K562 (cell line): ENCODE measurements around the gene KIF18B.

Experiments used
- CEBPZ ChIP-seq: fragments of 150-350 bp; IDR thresholded peaks from 2 replicates; pipeline ENCODE4 v1.6.1; 2014; ENCODE audit warnings: low read depth, mild to moderate bottlenecking, low read length, borderline replicate concordance
- CUX1 ChIP-seq: fragments of 200-800 bp; sonication (Bioruptor generic); IDR thresholded peaks from 2 replicates; pipeline ENCODE4 v1.6.1; 2016; ENCODE audit warnings: missing genetic modification characterization, missing compliant biosample characterization
- HNRNPK ChIP-seq: fragments of 200-400 bp; formaldehyde crosslinking; IDR thresholded peaks from one replicate; pipeline ENCODE4 v1.6.1; 2018; ENCODE audit warnings: mild to moderate bottlenecking, low read depth, low read length; ENCODE audit not compliant: poor library complexity, severe bottlenecking
- SMAD2 ChIP-seq: fragments of 150-350 bp; IDR thresholded peaks from 2 replicates; pipeline ENCODE4 v1.6.1; 2014; ENCODE audit warnings: low read depth, mild to moderate bottlenecking, low read length
- TAF1 ChIP-seq: IDR thresholded peaks from 2 replicates; pipeline ENCODE4 v1.6.1; 2011; ENCODE audit warnings: mild to moderate bottlenecking, low read length, moderate library complexity; ENCODE audit not compliant: insufficient read depth, control insufficient read depth, severe bottlenecking; ENCODE audit errors: extremely low read depth
- ZFP91 ChIP-seq: sonication (generic); formaldehyde crosslinking; IDR thresholded peaks from 2 replicates; pipeline ENCODE4 v1.8.0; 2022; ENCODE audit warnings: mild to moderate bottlenecking, missing genetic modification reagents

- TF ChIP-seq ZFP91 (CRISPR knock-in tag) (no peak), TAF1 (no peak), CEBPZ (no peak), HNRNPK (no peak), SMAD2 (no peak), CUX1 (CRISPR knock-in tag) (no peak)
Observed at GRCh38 chr17:44922136-44922535, 25.4 kb downstream of the KIF18B start.
